Endothelial cell (in vitro differentiated cells): ENCODE results near the gene CNPPD1. TPM values are rescaled to one million over a fixed set of nuclear protein-coding genes. Genes with fewer than 3 reads are reported as not detected.

Source experiments
- DNase-seq: peaks from one replicate; pipeline ENCODE4 v3.0.0; 2021; ENCODE audit warnings: low spot score
- H3K27ac Mint-ChIP-seq: one replicate; pipeline ENCODE4 v1.8.0; 2021; ENCODE audit warnings: mixed read lengths, inconsistent platforms; ENCODE audit not compliant: unreplicated experiment
- H3K27me3 Mint-ChIP-seq: one replicate; pipeline ENCODE4 v1.8.0; 2021; ENCODE audit warnings: mild to moderate bottlenecking, moderate library complexity, mixed read lengths, inconsistent platforms; ENCODE audit not compliant: unreplicated experiment
- H3K36me3 Mint-ChIP-seq: one replicate; pipeline ENCODE4 v1.8.0; 2021; ENCODE audit warnings: mild to moderate bottlenecking, low read depth, mixed read lengths, inconsistent platforms; ENCODE audit not compliant: unreplicated experiment
- H3K4me1 Mint-ChIP-seq: one replicate; pipeline ENCODE4 v1.8.0; 2021; ENCODE audit warnings: mild to moderate bottlenecking, mixed read lengths, inconsistent platforms; ENCODE audit not compliant: unreplicated experiment
- H3K4me3 Mint-ChIP-seq: one replicate; pipeline ENCODE4 v1.8.0; 2021; ENCODE audit warnings: mild to moderate bottlenecking, mixed read lengths, inconsistent platforms; ENCODE audit not compliant: unreplicated experiment
- H3K9me3 Mint-ChIP-seq: one replicate; pipeline ENCODE4 v1.8.0; 2021; ENCODE audit warnings: mixed read lengths, inconsistent platforms; ENCODE audit not compliant: unreplicated experiment
- total RNA-seq: library from RNA; stranded (reverse); fragmentation: NEBNext Ultra II Directional; extraction: Animal tissue kit (Norgen Biotek cat#: 25700); gene quantifications from one replicate; pipeline ENCODE4 v1.2.1, GENCODE V29; 2021; ENCODE audit not compliant: unreplicated experiment
- TF ChIP-seq, protein P1 (sequence below): fragments of 200-600 bp; sonication (generic); IDR thresholded peaks from one replicate; pipeline ENCODE4 v1.5.0; 2021; ENCODE audit warnings: antibody characterized with exemption; ENCODE audit not compliant: unreplicated experiment

CNPPD1 gene
- total RNA-seq, 1 donor from 2014 or later = 47.1 TPM

GRCh38 chr2:219140722-219141121, 36.0 kb downstream of the CNPPD1 start:
- Mint-ChIP-seq H3K27ac (no peak overlapping the region), H3K9me3 (no peaks in the 10 kb centered on the region), H3K4me1 (peaks cover 8% of the 10 kb centered on the region), H3K27me3 (no peaks in the 10 kb centered on the region), H3K36me3 (peaks cover 20% of the 10 kb centered on the region), H3K4me3 (no peak overlapping the region)
- no peak for DNase-seq
- TF ChIP-seq, protein P1, sequence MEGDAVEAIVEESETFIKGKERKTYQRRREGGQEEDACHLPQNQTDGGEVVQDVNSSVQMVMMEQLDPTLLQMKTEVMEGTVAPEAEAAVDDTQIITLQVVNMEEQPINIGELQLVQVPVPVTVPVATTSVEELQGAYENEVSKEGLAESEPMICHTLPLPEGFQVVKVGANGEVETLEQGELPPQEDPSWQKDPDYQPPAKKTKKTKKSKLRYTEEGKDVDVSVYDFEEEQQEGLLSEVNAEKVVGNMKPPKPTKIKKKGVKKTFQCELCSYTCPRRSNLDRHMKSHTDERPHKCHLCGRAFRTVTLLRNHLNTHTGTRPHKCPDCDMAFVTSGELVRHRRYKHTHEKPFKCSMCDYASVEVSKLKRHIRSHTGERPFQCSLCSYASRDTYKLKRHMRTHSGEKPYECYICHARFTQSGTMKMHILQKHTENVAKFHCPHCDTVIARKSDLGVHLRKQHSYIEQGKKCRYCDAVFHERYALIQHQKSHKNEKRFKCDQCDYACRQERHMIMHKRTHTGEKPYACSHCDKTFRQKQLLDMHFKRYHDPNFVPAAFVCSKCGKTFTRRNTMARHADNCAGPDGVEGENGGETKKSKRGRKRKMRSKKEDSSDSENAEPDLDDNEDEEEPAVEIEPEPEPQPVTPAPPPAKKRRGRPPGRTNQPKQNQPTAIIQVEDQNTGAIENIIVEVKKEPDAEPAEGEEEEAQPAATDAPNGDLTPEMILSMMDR = no peak

DNA sequence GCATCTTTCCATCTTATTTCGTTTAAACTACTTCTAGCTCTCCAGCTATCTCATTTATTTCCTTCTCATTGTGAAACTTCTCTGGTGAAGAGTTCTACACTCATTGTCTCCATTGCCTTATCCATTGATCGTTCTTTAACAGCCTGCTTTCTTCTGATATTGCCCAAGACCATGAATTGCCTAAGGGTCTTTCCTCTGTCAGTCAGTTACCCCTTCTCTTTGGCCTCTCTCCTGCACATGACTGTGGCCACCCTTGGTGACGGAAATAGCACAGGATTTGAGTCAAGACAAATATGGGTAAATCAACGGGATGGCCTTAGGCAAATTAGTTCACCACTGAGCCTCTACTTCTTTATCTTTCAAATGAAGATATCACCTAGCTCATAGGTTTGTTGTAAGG, 42.7 kb downstream of the CNPPD1 start:
- no peaks in the 10 kb centered on the region for H3K9me3 Mint-ChIP-seq
- H3K4me1 Mint-ChIP-seq = peaks cover 4% of the 10 kb centered on the region
- TF ChIP-seq, protein P1 = no peak
- no peak for DNase-seq
- H3K27me3 Mint-ChIP-seq = no peaks in the 10 kb centered on the region
- H3K36me3 Mint-ChIP-seq = no peaks in the 10 kb centered on the region
- H3K27ac Mint-ChIP-seq = no peak overlapping the region
- H3K4me3 Mint-ChIP-seq = no peak overlapping the region

GRCh38 chr2:219131744-219132143, 45.0 kb downstream of the CNPPD1 start:
- DNase-seq = no peak
- H3K27ac Mint-ChIP-seq = no peak overlapping the region
- no peak overlapping the region for H3K4me3 Mint-ChIP-seq
- TF ChIP-seq, protein P1 = no peak
- H3K36me3 Mint-ChIP-seq = no peaks in the 10 kb centered on the region
- H3K9me3 Mint-ChIP-seq = no peaks in the 10 kb centered on the region
- H3K4me1 Mint-ChIP-seq = peaks cover 25% of the 10 kb centered on the region
- no peaks in the 10 kb centered on the region for H3K27me3 Mint-ChIP-seq

DNA sequence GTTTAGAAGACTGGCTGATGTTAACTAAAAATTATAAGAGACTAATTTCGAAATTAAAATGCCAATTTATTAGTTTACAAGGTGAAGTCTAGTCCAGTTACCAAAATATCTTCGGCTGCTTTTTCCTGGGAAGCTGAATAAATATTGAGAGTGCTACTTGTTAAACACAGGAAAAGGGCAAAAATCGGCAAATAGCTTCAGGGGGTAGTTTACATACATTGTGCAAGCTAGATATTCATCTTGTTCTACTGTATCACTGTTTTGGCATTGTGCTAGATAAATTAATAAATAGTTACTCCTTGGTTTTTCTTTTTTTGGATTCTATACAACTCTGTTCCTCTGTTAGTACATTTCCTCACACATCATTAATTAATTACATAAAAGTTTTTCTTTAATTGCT, 45.4 kb downstream of the CNPPD1 start:
- TF ChIP-seq, protein P1 = no peak
- Mint-ChIP-seq H3K9me3 (no peaks in the 10 kb centered on the region), H3K4me3 (no peak overlapping the region), H3K36me3 (no peaks in the 10 kb centered on the region), H3K27ac (no peak overlapping the region), H3K4me1 (peaks cover 29% of the 10 kb centered on the region), H3K27me3 (no peaks in the 10 kb centered on the region)
- DNase-seq = no peak

DNA sequence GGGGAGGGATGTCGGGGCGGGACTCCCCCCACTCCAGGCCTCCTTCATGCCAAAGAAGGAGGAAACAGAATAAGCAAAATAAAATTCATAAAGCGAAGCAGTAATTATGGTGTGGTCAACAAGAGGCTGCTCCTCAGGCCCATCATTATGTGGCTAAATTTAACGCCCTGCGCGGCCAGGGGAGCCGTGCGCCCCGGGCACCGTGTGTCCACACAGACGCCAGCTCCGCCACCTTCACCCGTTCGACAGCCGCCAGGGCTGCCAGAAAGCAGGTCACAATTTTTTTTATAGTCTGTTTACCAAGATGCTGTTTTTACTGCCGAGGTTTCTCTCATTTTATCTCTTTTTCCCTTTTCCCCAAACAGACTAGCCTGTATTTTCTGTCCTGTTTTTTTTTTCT, 47.1 kb downstream of the CNPPD1 start:
- no peaks in the 10 kb centered on the region for H3K9me3 Mint-ChIP-seq
- H3K27me3 Mint-ChIP-seq = peaks cover 5% of the 10 kb centered on the region
- H3K27ac Mint-ChIP-seq = no peak overlapping the region
- no peak for DNase-seq
- TF ChIP-seq, protein P1 = no peak
- H3K4me1 Mint-ChIP-seq = peaks cover 38% of the 10 kb centered on the region
- H3K36me3 Mint-ChIP-seq = no peaks in the 10 kb centered on the region
- H3K4me3 Mint-ChIP-seq = no peak overlapping the region
